Measurements from ENCODE around the gene TRAK1.

TRAK1 gene

GRCh38 chr3:42067326-42067725 is 23.8 kb upstream of the TRAK1 start:
- DNase-seq: no peak

DNA sequence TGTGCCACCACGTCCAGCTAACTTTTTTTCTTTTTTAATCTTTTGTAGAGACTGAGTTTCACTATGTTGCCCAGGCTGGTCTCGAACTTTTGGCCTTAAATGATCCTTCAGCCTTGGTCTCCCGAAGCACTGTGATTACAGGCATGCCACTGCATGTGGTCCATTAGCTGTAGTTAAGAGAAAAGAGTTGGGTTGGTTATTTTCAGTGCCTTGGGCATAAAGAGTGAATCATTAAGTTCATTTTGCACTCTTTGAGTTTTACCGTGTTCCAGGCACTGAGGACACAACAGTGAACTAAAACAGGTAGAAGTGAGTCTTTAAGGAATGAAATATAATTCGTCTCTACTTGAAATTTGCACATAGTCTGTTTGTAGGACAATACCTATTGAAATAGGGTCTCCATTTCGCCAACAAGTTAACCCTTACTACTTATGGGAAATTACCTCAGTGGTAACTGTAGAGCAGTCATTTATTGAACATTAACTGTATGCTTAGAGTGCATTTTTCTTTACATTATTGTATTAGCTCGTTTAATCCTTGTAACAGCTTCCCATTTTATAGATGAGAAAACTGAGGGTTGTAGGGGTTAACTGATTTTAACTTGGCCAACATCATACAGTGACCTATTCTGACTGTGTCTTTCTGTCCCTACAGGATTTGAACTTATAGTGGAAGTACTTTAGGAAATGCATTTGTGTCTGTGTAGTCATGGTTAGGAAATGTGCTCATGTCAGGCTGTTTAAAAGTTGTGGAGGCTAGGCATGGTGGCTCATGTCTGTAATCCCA is 22.7 kb upstream of the TRAK1 start:
- DNase-seq: no peak

GRCh38 chr3:42070089-42070488 is 21.1 kb upstream of the TRAK1 start:
- no peak for DNase-seq

GRCh38 chr3:42070524-42070923 is 20.6 kb upstream of the TRAK1 start:
- no peak for DNase-seq

GRCh38 chr3:42071904-42072812 is 19.0 kb upstream of the TRAK1 start:
- DNase-seq: peak; percentile 89

DNA sequence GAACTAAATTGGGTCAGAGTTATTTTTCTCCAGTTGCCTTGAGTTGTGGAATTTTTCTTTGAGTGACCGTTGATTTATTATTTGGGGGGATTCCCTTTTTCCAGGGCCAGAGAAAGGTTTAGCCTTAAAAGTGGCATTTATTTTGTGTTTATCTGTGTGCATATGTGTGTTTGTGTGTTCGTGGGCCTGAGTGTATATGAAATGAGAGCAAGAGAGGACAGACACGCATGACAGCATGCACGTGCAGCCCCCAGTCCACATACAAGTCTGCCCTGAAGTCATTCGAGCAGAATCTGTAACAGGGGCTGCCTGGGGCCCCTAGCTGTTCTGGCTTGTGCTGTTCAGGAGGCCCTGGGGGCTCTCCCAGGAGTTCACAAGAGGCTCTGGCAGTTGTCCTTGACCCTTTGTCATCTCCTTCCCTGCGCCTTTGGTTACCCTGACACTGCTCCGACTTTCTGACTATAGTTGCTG is 18.3 kb upstream of the TRAK1 start:
- no peak for DNase-seq

DNA sequence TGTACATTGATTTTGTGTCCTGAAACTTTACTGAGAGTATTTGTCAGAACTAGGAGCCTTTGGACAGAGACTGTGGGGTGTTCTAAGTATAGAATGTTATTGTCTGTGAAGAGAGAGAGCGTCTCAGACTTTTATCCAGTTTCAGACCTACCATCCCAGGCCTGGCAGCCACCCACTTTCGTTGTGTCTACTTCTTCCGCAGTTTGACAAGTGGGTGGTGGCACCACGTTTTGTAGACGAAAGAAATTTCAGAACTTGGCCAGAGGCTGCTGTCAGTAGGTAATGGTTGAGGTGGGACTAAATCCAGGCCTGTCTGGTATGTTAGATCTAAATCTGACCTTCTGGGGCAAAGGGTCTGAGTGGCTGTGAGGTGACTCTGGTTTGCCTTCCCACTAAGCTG is 13.4 kb upstream of the TRAK1 start:
- no peak for DNase-seq

DNA sequence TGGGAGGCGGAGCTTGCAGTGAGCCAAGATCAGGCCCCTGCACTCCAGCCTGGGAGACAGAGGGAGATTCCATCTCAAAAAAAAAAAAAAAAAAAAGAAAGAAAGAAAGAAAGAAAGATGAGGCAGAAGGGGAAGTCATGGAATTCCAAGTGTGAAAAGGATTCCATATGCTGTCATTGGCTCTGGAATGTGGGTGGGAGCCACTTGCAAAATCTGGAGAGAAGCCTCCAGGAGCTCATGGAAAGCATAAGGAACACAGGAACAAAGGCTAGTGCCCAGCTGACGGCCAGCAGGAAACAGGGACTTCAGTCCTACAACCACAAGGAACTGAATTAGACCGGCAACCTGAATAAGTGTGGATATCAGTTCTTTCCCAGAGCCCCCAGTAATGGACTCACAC is 12.5 kb upstream of the TRAK1 start:
- no peak for DNase-seq

DNA sequence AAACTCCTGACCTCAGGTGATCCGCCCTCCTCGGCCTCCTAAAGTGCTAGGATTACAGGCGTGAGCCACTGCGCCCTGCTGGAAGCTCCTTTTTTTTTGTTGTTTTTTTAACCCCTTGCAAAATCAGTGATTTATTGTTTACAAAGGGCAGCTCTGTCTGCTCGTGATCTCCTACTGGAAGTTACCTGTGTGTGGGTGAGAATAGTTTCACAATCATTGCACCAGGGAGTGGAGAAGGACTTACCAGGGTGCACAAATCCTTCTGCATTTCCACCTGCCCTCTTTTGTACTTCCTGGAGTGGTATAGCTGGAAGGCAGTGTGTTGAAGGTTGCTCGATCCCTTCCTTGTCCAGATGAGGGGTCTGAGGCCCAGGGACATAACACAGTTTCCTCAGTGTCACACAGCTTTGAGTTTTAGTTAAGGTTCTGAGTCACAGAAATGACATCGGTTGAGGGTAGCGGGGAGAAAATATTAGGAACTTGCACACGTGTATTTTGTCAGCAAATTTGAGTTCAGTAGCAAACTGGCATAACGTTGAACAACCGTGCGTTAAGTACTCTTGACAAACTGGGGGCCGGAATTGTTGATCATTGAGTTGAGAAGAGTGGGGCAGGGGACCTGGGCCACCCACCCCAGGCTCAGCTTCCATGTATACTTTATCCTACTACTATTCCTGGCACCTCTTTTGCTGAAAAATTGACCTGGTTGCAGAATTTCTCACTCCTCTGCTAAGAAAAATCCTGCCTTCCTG is 11.3 kb upstream of the TRAK1 start:
- DNase-seq: no peak

GRCh38 chr3:42080453-42080872 is 10.7 kb upstream of the TRAK1 start:
- DNase-seq: no peak

DNA sequence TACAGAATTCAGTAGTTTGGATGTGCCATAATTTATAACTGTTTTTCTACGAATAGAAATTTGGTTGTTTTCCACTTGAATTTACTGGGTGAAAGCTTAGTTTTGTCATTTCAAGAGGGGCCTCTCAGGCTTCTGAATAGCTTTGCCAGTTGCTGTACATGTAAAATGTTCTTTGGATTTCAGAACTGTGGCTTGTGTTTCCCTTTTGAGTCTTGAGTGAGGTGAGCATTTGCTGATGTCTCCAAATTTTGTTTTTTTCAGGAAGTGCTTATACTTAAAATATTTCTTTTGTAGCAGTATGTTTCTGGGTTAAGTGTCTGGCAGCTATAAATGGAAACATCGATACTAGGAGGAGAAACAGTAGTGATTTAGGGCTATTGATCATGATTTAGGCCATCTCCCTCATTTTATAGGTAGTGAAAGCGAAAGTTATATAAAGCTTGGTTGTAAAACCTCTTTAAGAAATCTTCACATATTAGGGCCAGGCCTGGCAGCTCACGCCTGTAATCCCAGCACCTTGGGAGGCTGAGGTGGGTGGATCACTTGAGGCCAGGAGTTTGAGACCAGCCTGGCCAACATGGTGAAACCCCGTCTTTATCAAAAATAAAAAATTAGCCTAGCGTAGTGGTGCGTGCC is 9.2 kb upstream of the TRAK1 start:
- no peak for DNase-seq

- DNase-seq: no peak
Measured at GRCh38 chr3:42084586-42084985, 6.6 kb upstream of the TRAK1 start.

DNA sequence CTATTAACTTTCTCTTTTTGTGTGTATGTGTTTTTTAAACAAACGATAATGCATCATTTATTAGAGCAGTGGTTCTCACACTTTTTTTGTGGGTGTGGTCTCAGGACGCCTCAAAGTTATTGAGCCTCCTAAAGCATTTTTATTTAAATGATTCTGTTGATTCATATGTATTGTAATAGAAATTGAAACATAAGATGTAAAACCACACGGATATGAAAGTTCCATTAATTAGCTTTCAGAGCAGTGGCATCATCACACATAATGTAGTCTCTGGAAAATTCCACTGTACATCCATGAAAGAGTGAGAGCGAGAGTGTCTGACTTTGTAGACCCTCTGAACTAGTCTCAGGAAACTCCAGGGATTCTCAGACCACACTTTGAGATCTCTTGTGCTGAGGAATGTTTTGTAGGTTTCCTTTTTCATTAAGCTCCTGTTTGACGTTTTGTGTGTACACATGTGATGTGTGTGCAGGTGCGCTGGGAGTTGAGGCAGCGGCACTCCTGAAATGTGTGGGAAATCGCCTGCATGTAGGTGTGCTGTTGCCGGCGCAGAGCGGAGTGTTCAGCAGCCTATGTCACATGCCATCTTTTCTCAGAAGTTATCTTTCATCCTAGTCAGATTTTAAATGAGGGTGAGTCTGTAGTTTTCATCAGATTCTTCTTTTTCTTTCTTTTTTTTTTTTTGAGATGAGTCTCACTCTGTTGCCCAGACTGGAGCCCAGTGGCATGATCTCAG is 5.3 kb upstream of the TRAK1 start:
- DNase-seq: no peak

DNA sequence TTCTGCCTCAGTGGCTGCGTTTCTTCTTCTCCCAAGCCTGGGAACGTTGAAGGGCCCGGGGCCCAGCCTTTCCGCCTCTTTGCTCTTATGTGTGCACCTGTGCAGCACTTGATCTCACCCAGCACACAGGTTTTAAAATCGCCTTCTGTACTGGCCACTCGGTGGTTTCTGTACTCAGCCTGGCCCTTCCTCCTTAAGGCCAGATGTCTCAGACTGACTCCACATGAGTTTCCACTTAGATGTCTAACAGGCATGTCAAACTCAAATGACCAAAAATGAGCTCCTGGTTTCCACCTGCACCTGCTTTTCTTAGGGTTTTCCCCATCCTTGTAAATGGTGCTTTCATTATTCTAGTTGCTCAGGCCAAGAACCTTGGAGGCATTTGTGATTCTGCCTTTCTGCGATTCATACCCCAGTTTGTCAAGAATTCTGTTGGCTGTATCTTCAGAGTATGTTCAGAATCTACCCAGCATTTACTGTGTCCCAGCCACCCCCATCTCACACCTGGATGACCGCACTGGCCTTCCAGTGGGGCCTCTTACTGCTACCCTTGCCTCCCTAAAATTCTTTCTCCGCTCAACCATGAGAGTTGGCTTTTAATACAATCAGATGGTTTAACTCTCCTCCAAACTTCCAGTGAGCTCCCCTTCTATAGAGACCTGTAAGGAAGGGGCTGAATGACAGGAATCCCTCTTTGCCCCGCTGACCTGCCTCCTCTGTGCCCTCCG is 2.2 kb upstream of the TRAK1 start:
- DNase-seq: no peak

GRCh38 chr3:42092006-42092405 is 849 bp downstream of the TRAK1 start:
- no peak for DNase-seq

- no peak for DNase-seq
Measured at GRCh38 chr3:42094128-42094527, 3.0 kb downstream of the TRAK1 start.

- no peak for DNase-seq
Measured at GRCh38 chr3:42094691-42095391, 3.7 kb downstream of the TRAK1 start.

DNA sequence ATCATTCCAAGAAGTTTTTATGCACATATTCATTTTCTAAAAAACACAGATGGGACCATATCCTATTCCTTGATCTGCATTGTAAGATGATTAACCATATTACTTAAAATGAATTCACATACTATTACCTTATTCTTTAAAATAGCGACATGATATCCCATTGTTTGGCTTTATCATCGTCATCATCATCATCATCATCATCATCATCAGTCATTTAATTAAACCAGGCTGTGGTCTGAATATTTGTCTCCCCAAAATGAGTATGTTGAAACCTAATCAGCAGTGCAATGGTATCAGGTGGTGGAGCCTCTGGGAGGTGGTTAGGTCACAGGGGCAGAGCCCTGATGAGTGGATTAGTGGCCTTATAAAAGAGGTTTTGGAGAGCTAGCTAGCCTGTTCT is 4.4 kb downstream of the TRAK1 start:
- no peak for DNase-seq

DNA sequence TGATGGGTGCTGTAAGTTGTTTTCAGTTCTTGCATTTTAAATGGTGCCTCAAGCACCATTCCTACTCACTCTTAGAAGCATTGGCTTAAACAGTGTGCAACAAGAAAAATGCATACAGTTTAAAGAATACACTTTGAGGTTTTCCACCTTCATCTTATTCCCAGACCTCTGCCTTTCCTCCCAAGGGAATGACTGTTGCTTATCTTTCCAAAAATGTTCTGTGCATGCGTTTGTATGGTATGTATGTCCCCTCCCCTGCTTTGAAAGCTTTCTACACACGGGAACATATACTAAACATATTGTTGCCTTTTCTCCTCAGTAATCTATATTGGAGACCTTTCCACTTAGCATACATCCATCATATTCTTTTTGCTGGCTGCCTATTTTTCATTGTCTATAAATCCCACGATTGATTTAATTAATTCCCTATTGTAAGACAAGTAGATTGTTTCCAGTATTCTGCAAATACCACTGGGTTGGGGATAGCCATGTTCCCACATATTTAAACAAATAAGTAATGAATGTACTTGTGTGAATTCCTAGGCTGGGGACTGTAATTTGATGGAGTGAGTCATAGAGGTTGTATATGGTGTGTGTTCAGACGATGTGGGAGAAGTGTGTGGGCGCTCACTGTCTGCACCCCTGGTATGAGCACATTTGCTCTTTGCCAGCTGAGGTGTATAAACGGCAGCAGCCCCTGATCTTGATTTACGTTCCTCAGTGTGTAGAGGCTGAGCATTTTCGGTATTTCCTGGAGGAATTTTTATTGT is 5.8 kb downstream of the TRAK1 start:
- DNase-seq: no peak

- DNase-seq: no peak
Measured at GRCh38 chr3:42097566-42097946, 6.4 kb downstream of the TRAK1 start.

Measured in NCI-H446 treated with DMSO at 0.1 percent for 48 hours (cell line).